ENCODE measurements around the gene CRYGC. TPM values are rescaled to one million over a fixed set of nuclear protein-coding genes. Genes with fewer than 3 reads are reported as not detected.
A peak's percentile ranks its signal among the peaks of the same experiment; 100 is the strongest.
"Not testable (repeated sequence)": the region's sequence is repeated elsewhere in the genome, so short reads cannot be mapped to it uniquely, and the experiment has no call there.

CRYGC gene
- total and polyA plus RNA-seq, 3 donors from 2014 or later = 2.2 to 2.7 TPM; not detected in 1

GRCh38 chr2:208139447-208139846, 9.8 kb upstream of the CRYGC start:
- Histone ChIP-seq H3K9me3 (no peaks in the 10 kb centered on the region), H3K27ac (peak overlapping the region; percentile 15 to 40), H3K36me3 (ENCODE audit: low read depth, missing control alignments) (no peaks in the 10 kb centered on the region), H3K4me3 (peak overlapping the region; percentile 20 to 29), H3K4me1 (no peaks in the 10 kb centered on the region), H3K27me3 (no peaks in the 10 kb centered on the region)
- intact Hi-C loops (cut with DNase I; ENCODE audit: low total_unique reads) = no loop called here
- WGBS, 2 donors = 69 to 80% methylated on average over 18 of the region's 18 CpGs
- DNase-seq = peak; percentile 67
- no peak for TF ChIP-seq POLR2A (IDR thresholded peaks at IDR 0.05)
- no peak for TF ChIP-seq CTCF (IDR thresholded peaks at IDR 0.05)

DNA sequence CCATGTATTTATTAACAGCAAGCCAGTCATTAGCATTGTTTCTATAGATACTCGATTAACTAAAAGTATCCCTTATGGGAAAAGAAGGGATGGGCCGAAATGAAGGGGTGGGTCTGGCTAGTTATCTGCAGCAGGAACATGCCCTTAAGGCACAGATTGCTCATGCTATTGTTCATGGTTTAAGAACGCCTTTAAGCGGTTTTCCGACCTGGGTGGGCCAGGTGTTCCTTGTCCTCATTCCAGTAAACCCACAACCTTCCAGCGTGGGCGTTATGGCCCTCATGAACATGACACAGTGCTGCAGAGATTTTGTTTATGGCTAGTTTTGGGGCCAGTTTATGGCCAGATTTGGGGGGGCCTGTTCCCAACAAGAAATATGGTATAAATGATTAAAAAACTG, 8.7 kb upstream of the CRYGC start:
- H3K4me3 ChIP-seq; H3K9me3 ChIP-seq; H3K27me3 ChIP-seq; H3K36me3 ChIP-seq (ENCODE audit: low read depth, missing control alignments); intact Hi-C loops (cut with DNase I; ENCODE audit: low total_unique reads); H3K27ac ChIP-seq; H3K4me1 ChIP-seq; DNase-seq: not testable (repeated sequence)
- WGBS, 2 donors = 92 to 95% methylated on average over 7 of the region's 7 CpGs

- H3K4me1 ChIP-seq = no peaks in the 10 kb centered on the region
- H3K9me3 ChIP-seq = no peaks in the 10 kb centered on the region
- H3K4me3 ChIP-seq = no peak overlapping the region
- TF ChIP-seq POLR2A (IDR thresholded peaks at IDR 0.05) = no peak
- no peak for TF ChIP-seq CTCF (IDR thresholded peaks at IDR 0.05)
- no peaks in the 10 kb centered on the region for H3K27me3 ChIP-seq
- intact Hi-C loops (cut with DNase I; ENCODE audit: low total_unique reads) = no loop called here
- no peak overlapping the region for H3K27ac ChIP-seq
- no peaks in the 10 kb centered on the region for H3K36me3 ChIP-seq (ENCODE audit: low read depth, missing control alignments)
- no peak for DNase-seq
- 81 to 92% methylated on average over 2 of the region's 2 CpGs for WGBS, 2 donors
These were observed 7.1 kb upstream of the CRYGC start for GRCh38 chr2:208136716-208137094.

GRCh38 chr2:208135794-208136715, 6.4 kb upstream of the CRYGC start:
- 70 to 73% methylated on average over 11 of the region's 11 CpGs for WGBS, 2 donors
- no peaks in the 10 kb centered on the region for H3K4me1 ChIP-seq

More at GRCh38 chr2:208135794-208136715, 6.4 kb upstream of the CRYGC start:
- no peak for TF ChIP-seq CTCF (IDR thresholded peaks at IDR 0.05)
- TF ChIP-seq POLR2A (IDR thresholded peaks at IDR 0.05) = no peak
- no peak for DNase-seq
- intact Hi-C loops (cut with DNase I; ENCODE audit: low total_unique reads) = no loop called here
- no peaks in the 10 kb centered on the region for H3K36me3 ChIP-seq (ENCODE audit: low read depth, missing control alignments)
- no peaks in the 10 kb centered on the region for H3K27me3 ChIP-seq
- H3K9me3 ChIP-seq = no peaks in the 10 kb centered on the region
- H3K27ac ChIP-seq = no peak overlapping the region
- H3K4me3 ChIP-seq = no peak overlapping the region

Data from testis (tissue), 3 donors.